Body of pancreas (tissue), 4 donors: ENCODE measurements around the gene UNC93A.

Experiments used
- POLR2A ChIP-seq, 3 donors: fragments of 450-650 bp; IDR thresholded peaks; one replicate each; pipeline ENCODE4 v1.6.1; 2016; ENCODE audit warnings: antibody characterized with exemption in 3 of 3, mild to moderate bottlenecking in 2 of 3
- TF ChIP-seq, protein P1 (sequence below), 7 experiments: fragments of 450-650 bp in 4 of 7; fragments of 200-600 bp in 3 of 7; sonication (generic) in 3 of 7; IDR thresholded peaks; one replicate each; pipeline ENCODE4 v1.5.1; 2016 to 2019; ENCODE audit warnings: antibody characterized with exemption in 7 of 7

DNA sequence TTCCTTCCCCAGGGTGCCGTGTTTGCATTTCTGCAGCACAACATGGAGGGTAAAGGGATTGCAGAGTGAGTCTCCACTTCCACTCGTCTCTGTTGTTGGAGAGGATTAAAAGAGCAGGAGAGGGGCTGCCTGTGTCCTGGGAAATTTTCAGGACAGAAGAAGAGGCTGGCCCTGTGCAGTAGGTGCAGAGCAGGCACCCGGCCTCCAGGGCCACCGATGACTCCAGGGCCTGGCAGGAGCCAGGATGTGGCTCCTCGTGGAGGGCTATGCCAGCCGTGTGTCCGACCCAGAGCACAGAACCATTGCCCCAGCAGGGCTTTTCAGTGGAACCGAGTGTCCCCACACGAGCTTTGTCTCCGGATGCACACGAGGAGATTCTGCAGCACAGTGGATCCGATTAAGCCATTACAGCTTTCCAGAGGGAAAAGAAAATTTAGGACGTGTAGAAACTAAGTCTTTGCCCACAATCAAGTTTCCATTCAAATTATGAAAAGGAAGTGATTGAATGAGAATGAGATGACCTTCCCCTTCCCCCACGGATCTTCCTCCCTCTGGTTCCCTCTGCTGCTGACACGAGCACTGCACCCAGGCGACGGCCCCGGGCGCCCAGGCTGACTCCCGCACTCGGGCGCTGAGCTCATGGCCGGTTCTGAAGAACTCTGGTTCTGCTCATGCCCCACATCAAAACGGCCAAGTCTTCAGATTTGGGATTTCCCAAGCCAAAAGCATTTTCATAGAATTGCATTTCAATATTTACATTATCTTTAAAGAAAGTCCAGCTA, 43.1 kb upstream of the UNC93A start:
- TF ChIP-seq POLR2A (IDR thresholded peaks at IDR 0.05), result no peak
- TF ChIP-seq, protein P1, sequence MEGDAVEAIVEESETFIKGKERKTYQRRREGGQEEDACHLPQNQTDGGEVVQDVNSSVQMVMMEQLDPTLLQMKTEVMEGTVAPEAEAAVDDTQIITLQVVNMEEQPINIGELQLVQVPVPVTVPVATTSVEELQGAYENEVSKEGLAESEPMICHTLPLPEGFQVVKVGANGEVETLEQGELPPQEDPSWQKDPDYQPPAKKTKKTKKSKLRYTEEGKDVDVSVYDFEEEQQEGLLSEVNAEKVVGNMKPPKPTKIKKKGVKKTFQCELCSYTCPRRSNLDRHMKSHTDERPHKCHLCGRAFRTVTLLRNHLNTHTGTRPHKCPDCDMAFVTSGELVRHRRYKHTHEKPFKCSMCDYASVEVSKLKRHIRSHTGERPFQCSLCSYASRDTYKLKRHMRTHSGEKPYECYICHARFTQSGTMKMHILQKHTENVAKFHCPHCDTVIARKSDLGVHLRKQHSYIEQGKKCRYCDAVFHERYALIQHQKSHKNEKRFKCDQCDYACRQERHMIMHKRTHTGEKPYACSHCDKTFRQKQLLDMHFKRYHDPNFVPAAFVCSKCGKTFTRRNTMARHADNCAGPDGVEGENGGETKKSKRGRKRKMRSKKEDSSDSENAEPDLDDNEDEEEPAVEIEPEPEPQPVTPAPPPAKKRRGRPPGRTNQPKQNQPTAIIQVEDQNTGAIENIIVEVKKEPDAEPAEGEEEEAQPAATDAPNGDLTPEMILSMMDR (IDR thresholded peaks at IDR 0.05), result no peak
